Effector memory CD4-positive, alpha-beta T cell (primary cell): ENCODE results near the gene SPATA46.
"Not testable (repeated sequence)": the region's sequence is repeated elsewhere in the genome, so short reads cannot be mapped to it uniquely, and the experiment has no call there.

Source experiments
- DNase-seq, 3 donors: peaks; one replicate each; pipeline ENCODE4 v3.0.0-alpha.2; 2020
- H3K27ac ChIP-seq: 2 replicates; pipeline ENCODE4 v1.7.0; 2013; ENCODE audit warnings: mild to moderate bottlenecking, low read length, moderate library complexity; ENCODE audit not compliant: insufficient read depth, poor library complexity, severe bottlenecking
- H3K27me3 ChIP-seq: replicated peaks from 2 replicates; pipeline ENCODE4 v1.7.0; 2013; ENCODE audit warnings: mild to moderate bottlenecking, low read length; ENCODE audit not compliant: insufficient read depth, control insufficient read depth, poor library complexity, severe bottlenecking
- H3K36me3 ChIP-seq: 2 replicates; pipeline ENCODE4 v1.7.0; 2013; ENCODE audit warnings: mild to moderate bottlenecking, low read length, moderate library complexity; ENCODE audit not compliant: control insufficient read depth, insufficient read depth
- H3K4me1 ChIP-seq: 2 replicates; pipeline ENCODE4 v1.7.0; 2013; ENCODE audit warnings: low read length, mild to moderate bottlenecking; ENCODE audit not compliant: control insufficient read depth, insufficient read depth, poor library complexity, severe bottlenecking
- H3K4me3 ChIP-seq: 2 replicates; pipeline ENCODE4 v1.7.0; 2013; ENCODE audit warnings: low read length, low read depth, mild to moderate bottlenecking; ENCODE audit not compliant: insufficient read depth, poor library complexity, severe bottlenecking
- H3K9me3 ChIP-seq: 2 replicates; pipeline ENCODE4 v1.7.0; 2013; ENCODE audit warnings: mild to moderate bottlenecking, low read length, moderate library complexity; ENCODE audit not compliant: control insufficient read depth
- total RNA-seq, 3 donors: gene quantifications; one replicate each; lab custom pipeline; 2026; lab: John Stamatoyannopoulos, UW

The SPATA46 gene
- total RNA-seq, result 0 reads per million in 3 donors

DNA sequence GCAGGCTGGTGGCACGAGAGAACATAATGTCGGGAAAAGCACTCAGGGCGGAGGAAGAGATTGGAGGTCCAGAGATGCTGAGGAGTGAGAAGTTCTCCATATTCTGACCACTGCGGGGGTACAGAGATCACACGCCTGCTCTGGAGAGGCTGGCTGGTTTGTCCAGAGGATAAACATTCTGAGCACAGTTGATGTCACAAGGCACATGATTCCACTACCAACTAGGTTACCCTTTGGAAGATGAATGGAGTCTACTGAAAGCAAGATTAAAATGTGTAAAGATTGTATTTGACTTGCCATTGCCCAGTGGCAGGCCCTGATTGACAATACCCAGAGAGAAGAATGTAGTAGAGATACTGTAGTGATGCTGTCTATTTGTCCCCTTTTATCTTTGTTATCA lies at the start of gene SPATA46:
Gene SPATA46 (minus strand): TSS at position 164 of the 400 bp plus-strand sequence. CDS start 64 bp downstream, at position 100.
- Histone ChIP-seq H3K4me3 (no peak within 1 kb of the TSS), H3K27me3 (no peaks in the 10 kb centered on the region), H3K36me3 (no peaks in the 10 kb centered on the region), H3K9me3 (no peaks in the 10 kb centered on the region), H3K4me1 (no peaks in the 10 kb centered on the region), H3K27ac (no peak within 1 kb of the TSS)
- DNase-seq, result no peak

- H3K4me1 ChIP-seq, result no peaks in the 10 kb centered on the region
- no peaks in the 10 kb centered on the region for H3K36me3 ChIP-seq
- H3K27me3 ChIP-seq, result peaks cover 11% of the 10 kb centered on the region
- no peaks in the 10 kb centered on the region for H3K9me3 ChIP-seq
- DNase-seq, result no peak
- H3K27ac ChIP-seq, result no peak overlapping the region
- no peak overlapping the region for H3K4me3 ChIP-seq
Observed at GRCh38 chr1:162422662-162423375, 46.2 kb upstream of the SPATA46 start.

DNA sequence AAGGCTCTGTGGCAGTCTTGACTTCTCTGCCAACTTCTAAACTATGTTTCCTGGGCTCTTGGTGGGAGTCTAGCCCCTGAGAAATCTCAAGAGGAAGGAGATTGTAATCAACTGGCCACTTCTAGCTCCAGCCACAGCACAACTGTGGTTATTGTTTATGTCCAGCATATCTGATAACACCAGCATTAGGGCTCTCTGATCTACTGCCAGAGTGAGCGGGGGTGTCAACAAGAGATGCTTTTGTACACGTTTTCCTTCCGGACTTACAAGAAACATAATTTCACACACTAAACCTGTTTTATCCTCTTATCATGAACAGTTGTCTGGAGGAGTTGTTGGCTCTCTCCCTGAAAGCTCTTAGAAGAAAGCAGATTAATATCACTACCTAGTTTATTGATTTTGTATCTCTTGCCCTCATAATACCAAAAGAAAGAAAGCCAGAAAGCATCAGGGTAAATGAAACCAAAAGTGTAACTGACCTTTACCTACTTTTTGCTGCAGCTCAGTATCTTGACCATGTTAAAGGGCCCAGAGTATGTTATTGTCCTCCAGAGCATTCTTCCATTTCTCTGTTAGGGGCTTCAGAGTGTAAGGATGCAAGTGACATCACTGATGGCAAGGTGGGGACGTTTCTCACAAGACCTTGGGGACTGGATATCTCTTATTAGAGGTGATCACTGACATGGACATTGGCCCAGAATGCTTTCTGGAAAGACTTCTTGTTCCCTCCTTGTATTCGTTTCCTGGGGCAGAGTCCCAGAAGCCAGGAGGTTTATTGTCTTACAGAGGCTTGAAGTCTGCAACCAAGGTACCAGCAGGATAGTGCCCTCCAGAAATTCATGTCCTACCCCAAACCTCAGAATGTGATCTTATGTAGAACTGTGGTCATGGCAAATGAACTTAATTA lies 44.9 kb upstream of the SPATA46 start:
- Histone ChIP-seq H3K4me1 (no peaks in the 10 kb centered on the region), H3K27ac (no peak overlapping the region)
- no peak for DNase-seq

GRCh38 chr1:162420120-162420519 lies 43.5 kb upstream of the SPATA46 start:
- H3K27ac ChIP-seq, result no peak overlapping the region
- no peaks in the 10 kb centered on the region for H3K9me3 ChIP-seq
- H3K4me1 ChIP-seq, result no peaks in the 10 kb centered on the region
- no peak overlapping the region for H3K4me3 ChIP-seq
- H3K36me3 ChIP-seq, result no peaks in the 10 kb centered on the region
- no peak for DNase-seq
- peaks cover 11% of the 10 kb centered on the region for H3K27me3 ChIP-seq

More for the DNA sequence above, 44.9 kb upstream of the SPATA46 start:
- no peak overlapping the region for H3K4me3 ChIP-seq
- no peaks in the 10 kb centered on the region for H3K9me3 ChIP-seq
- H3K36me3 ChIP-seq, result no peaks in the 10 kb centered on the region
- peaks cover 11% of the 10 kb centered on the region for H3K27me3 ChIP-seq

GRCh38 chr1:162419450-162419931 lies 42.8 kb upstream of the SPATA46 start:
- H3K4me1 ChIP-seq, H3K4me3 ChIP-seq, DNase-seq, H3K9me3 ChIP-seq, H3K27ac ChIP-seq, H3K36me3 ChIP-seq: not testable (repeated sequence)
- peaks cover 11% of the 10 kb centered on the region for H3K27me3 ChIP-seq

DNA sequence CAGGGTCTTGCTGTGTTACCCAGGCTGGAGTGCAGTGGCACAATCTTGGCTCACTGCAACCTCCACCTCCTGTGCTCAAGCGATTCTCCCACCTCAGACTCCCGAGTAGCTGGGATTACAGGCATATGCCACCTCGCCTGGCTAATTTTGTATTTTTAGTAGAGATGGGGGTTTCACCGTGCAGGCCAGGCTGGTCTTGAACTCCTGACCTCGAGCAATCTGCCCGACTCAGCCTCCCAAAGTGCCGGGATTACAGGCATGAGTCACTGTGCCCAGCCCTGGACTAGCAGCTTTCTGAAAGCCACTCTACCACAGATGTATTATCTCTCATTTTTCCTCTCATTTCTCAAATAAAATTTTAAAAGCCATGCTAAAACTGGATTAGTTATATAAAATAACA lies 41.9 kb upstream of the SPATA46 start:
- H3K4me1 ChIP-seq, H3K4me3 ChIP-seq, DNase-seq, H3K27ac ChIP-seq, H3K9me3 ChIP-seq, H3K36me3 ChIP-seq: not testable (repeated sequence)
- peaks cover 11% of the 10 kb centered on the region for H3K27me3 ChIP-seq

- DNase-seq, result no peak
- H3K27me3 ChIP-seq, result peaks cover 11% of the 10 kb centered on the region
Observed at GRCh38 chr1:162417650-162418049, 41.0 kb upstream of the SPATA46 start.

DNA sequence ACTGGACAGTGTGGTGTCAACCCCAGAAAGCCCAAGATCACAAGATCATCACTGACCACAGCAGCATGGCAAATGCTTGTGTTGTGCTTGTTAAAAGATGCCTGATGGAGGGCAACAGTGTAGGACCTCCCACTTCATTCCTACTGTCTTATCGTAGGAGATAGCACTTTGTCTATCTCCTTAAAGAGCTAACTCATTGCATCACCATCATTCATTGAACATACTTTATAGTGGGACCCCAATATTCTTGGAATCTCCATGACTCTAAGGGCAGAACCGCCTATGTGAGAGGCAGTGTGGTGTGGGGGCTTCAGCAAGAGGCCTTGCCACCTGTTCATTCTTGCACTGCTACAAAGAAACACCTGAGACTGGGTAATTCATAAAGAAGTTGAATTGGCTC lies 40.3 kb upstream of the SPATA46 start:
- H3K4me3 ChIP-seq, result no peak overlapping the region
- peaks cover 6% of the 10 kb centered on the region for H3K27me3 ChIP-seq
- H3K27ac ChIP-seq, result no peak overlapping the region
- no peaks in the 10 kb centered on the region for H3K4me1 ChIP-seq
- no peak for DNase-seq
- H3K9me3 ChIP-seq, result no peaks in the 10 kb centered on the region
- no peaks in the 10 kb centered on the region for H3K36me3 ChIP-seq

More at GRCh38 chr1:162417650-162418049, 41.0 kb upstream of the SPATA46 start:
- Histone ChIP-seq H3K4me3 (no peak overlapping the region), H3K36me3 (no peaks in the 10 kb centered on the region), H3K9me3 (no peaks in the 10 kb centered on the region), H3K4me1 (no peaks in the 10 kb centered on the region), H3K27ac (no peak overlapping the region)

GRCh38 chr1:162416215-162416614 lies 39.6 kb upstream of the SPATA46 start:
- Histone ChIP-seq H3K9me3 (no peaks in the 10 kb centered on the region), H3K36me3 (no peaks in the 10 kb centered on the region), H3K27me3 (peaks cover 4% of the 10 kb centered on the region), H3K4me3 (no peak overlapping the region), H3K4me1 (no peaks in the 10 kb centered on the region), H3K27ac (no peak overlapping the region)
- DNase-seq, result no peak

DNA sequence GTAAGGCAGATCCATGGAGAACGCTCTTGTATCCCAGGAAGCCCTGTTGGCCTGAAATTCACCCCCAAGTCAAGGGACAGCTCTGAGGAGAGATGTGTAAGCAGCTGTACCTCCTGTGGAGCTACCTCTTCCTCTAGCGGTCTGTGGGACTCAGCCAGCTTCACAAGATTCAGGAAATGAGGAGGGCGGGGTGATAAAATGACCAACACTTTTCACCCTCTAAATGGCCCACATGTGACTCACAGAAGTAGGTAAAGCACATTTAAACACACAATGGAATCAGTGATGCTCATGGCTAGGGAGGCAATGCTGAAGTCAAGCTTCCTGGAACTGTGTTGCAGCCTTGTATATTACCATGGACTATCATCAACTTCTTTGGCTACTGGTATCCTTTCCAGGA lies 35.3 kb upstream of the SPATA46 start, which contains the start of gene SH2D1B:
Gene SH2D1B (minus strand): TSS at position 135 of the 400 bp plus-strand sequence. CDS start 120 bp downstream, at position 15.
- no peak within 1 kb of the TSS for H3K4me3 ChIP-seq
- no peaks in the 10 kb centered on the region for H3K9me3 ChIP-seq
- H3K27ac ChIP-seq, result no peak within 1 kb of the TSS
- no peak for DNase-seq
- H3K36me3 ChIP-seq, result no peaks in the 10 kb centered on the region
- peaks cover 3% of the 10 kb centered on the region for H3K27me3 ChIP-seq
- no peaks in the 10 kb centered on the region for H3K4me1 ChIP-seq
